ENCODE results near the gene FOXL2NB. TPM values are rescaled to one million over a fixed set of nuclear protein-coding genes. Genes with fewer than 3 reads are reported as not detected.
"Not testable (repeated sequence)": the region's sequence is repeated elsewhere in the genome, so short reads cannot be mapped to it uniquely, and the experiment has no call there.

The FOXL2NB gene
- total RNA-seq, 6 experiments from 2014 or later: not detected

DNA sequence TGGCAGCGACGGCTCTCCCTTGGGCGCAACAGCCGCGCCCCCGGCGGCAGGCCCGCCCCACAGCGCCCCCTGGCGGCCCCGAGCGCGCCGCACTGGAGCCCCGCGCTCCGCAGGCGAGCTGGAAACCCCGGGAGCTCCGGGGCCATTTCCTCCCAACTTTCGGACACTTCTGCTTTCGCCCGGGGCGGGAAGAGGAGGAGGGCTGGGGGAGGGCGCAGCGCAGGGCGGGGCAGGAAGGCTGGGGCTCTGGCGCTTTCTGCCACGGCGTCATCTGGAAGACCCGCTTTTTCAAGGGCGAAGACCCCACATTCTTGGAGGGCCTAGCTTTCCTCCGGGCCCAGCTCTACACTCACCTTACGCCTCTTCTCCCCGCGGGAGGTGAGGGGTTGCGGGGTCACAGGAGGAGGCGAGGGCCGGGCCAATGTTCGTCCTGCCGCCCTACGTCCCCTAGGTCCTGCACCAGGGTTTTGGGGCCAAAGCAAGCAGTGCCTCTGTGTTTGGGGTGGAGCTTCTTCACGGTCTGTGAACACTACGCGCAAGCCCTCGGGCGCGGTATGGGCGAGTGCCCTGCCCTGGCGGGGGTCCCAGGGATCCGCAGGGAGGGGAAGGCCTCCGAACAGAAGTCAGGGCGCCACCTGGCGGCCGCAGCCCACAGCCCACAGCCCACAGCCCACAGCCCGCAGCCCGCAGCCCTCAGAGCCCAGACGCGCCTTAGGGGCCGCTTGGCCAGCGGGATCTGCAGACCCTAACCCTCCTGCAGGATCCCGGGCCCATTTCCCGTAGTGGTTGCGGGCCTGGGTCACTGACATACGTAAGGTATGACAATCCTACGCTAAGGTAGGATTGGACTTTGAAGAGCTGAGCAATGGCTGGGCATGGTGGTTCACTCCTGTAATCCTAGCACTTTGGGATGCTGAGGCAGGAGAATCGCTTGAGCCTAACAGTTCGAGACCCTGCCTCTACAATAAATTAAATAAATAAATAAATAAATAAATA is 31.2 kb upstream of the FOXL2NB start:
- DNase-seq (peak; percentile 96 to 98 (median 97)), ATAC-seq (peak; percentile 91 to 96 (median 93))
- Histone ChIP-seq H3K4me3 (peak overlapping the region; percentile 63 to 93 (median 90)), H3K27me3 (no peaks in the 10 kb centered on the region), H3K36me3 (no peaks in the 10 kb centered on the region), H3K27ac (peak overlapping the region; percentile 91 to 97 (median 96)), H3K9me3 (no peaks in the 10 kb centered on the region), H3K4me1 (peaks cover 0 to 5% (median 0%) of the 10 kb centered on the region in 4 donors)
- intact Hi-C loops (cut with DNase I): loop anchor here (5.0 to 10.0 kb wide), 3 partner anchors 71 to 318 kb away; no protein-coding TSS in a partner anchor
- TF ChIP-seq POLR2A (IDR thresholded peaks at IDR 0.05): peak; percentile 34
- TF ChIP-seq, protein P1, sequence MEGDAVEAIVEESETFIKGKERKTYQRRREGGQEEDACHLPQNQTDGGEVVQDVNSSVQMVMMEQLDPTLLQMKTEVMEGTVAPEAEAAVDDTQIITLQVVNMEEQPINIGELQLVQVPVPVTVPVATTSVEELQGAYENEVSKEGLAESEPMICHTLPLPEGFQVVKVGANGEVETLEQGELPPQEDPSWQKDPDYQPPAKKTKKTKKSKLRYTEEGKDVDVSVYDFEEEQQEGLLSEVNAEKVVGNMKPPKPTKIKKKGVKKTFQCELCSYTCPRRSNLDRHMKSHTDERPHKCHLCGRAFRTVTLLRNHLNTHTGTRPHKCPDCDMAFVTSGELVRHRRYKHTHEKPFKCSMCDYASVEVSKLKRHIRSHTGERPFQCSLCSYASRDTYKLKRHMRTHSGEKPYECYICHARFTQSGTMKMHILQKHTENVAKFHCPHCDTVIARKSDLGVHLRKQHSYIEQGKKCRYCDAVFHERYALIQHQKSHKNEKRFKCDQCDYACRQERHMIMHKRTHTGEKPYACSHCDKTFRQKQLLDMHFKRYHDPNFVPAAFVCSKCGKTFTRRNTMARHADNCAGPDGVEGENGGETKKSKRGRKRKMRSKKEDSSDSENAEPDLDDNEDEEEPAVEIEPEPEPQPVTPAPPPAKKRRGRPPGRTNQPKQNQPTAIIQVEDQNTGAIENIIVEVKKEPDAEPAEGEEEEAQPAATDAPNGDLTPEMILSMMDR (IDR thresholded peaks at IDR 0.05): peak; percentile 86 to 96 (median 92)
- WGBS (ENCODE audit: insufficient coverage, low coverage, low lambda C conversion rate, missing lambda C conversion rate): 6% methylated on average over 13 of the region's 68 CpGs

DNA sequence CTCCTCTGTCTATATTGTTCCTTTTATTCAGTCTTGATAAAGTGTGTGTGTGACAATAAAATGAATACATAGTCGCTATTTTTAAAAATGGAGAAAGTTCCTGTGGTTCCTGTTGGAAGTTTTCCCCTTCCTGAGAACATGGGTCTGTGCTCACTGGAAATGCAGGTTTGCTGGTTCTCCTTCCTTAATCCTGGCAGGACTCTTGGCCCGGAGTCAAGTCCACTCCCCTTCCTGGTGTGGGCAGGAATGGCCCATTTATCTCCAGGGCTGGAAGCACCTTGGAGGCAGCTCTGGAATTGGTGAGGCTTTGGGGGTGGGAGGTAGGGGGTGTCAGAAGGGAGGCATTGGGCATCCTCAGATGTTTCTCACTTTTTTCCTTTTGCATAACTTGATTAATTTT is 30.2 kb upstream of the FOXL2NB start:
- peak in 2 of 3 donors; percentile 60 for DNase-seq
- H3K4me3 ChIP-seq: no peak overlapping the region
- H3K4me1 ChIP-seq: peaks cover 0 to 5% (median 0%) of the 10 kb centered on the region in 4 donors
- TF ChIP-seq, protein P1 (IDR thresholded peaks at IDR 0.05): no peak
- no peak for TF ChIP-seq POLR2A (IDR thresholded peaks at IDR 0.05)
- no peaks in the 10 kb centered on the region for H3K27me3 ChIP-seq
- no peaks in the 10 kb centered on the region for H3K9me3 ChIP-seq
- WGBS (ENCODE audit: insufficient coverage, low coverage, low lambda C conversion rate, missing lambda C conversion rate): 36% methylated on average over 2 of the region's 2 CpGs
- no peak overlapping the region for H3K27ac ChIP-seq
- no peak for ATAC-seq
- no peaks in the 10 kb centered on the region for H3K36me3 ChIP-seq
- intact Hi-C loops (cut with DNase I): loop anchor here (5.0 to 10.0 kb wide), 3 partner anchors 72 to 320 kb away; no protein-coding TSS in a partner anchor

DNA sequence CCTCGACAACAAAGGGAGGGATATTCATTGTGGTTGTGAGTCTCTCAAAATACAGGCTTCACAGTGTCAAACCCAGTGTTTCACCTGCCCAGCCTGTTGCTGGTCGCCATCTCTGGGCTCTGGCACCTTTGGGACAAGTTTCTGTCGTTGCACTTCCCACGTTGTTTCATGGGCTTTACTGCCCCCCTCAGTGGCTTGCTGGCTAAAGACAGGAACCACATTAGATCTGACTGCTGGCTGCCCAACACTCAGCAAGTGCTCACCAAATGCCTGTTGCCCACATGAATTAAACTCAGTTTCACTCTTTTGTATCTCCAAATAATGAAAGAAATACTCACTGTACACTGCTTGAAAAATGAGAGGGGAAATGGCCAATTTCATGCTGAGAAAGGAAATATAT is 27.7 kb upstream of the FOXL2NB start:
- Histone ChIP-seq H3K36me3 (no peaks in the 10 kb centered on the region), H3K4me1 (peaks cover 0 to 5% (median 0%) of the 10 kb centered on the region in 4 donors), H3K9me3 (no peaks in the 10 kb centered on the region), H3K27ac (no peak overlapping the region), H3K27me3 (no peaks in the 10 kb centered on the region), H3K4me3 (no peak overlapping the region)
- ATAC-seq (no peak), DNase-seq (no peak)
- intact Hi-C loops (cut with DNase I): loop anchor here (5.0 to 10.0 kb wide), 3 partner anchors 75 to 322 kb away; no protein-coding TSS in a partner anchor
- WGBS (ENCODE audit: insufficient coverage, low coverage, low lambda C conversion rate, missing lambda C conversion rate): 74% methylated on average over 4 of the region's 4 CpGs
- TF ChIP-seq POLR2A (IDR thresholded peaks at IDR 0.05): no peak
- TF ChIP-seq, protein P1 (IDR thresholded peaks at IDR 0.05): no peak

DNA sequence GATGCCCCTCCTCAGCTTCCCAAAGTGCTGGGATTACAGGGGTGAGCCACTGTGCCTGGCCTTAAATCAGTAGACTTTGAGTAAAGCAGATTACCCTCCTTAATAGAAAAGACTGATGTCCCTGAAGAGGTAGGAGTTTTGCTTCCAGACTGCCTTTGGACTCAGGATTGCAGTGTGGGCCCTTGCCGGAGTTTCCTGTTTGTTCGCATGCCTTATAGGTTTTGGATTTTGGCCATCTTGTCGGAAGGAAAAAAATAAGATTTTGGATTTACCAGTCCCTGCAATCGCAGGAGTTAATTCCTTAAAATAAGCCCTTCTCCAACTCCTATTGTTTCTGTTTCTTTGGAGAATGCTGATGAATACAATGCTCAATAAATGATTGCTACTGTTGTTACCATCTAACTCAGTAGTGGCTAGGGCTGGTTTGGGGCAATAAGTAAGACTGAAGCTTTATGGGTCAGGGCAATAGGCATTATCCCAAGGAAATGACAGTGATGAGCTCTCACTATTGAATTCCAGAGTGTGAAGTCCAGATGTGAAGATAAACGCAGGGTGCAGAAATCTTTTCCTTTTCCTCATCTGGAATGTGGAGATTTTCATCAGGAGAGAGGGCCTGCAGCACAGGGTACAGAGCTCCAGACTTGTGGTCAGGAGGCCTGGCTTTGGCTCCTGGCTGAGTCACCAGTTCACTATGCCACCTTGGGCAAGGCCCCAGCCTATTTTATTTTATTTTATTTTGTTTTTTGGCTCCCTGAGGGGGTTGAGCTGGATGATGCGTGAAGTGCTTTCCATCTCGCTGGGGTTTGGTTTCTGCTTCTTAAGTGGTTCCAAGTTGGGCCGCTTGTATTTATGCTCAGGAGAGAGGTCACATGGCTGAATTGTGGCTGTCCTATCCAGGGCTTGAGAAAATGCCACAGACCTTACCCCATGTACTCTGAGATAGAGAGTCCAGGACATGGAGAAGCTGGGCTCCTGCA is 25.4 kb upstream of the FOXL2NB start:
- 72% methylated on average over 8 of the region's 8 CpGs for WGBS (ENCODE audit: insufficient coverage, low coverage, low lambda C conversion rate, missing lambda C conversion rate)
- TF ChIP-seq, protein P1 (IDR thresholded peaks at IDR 0.05): no peak
- TF ChIP-seq POLR2A (IDR thresholded peaks at IDR 0.05): no peak
- peak in 1 of 4 donors; percentile 53 for ATAC-seq
- H3K27me3 ChIP-seq: no peaks in the 10 kb centered on the region
- H3K4me3 ChIP-seq: no peak overlapping the region
- no peak overlapping the region for H3K27ac ChIP-seq
- no peak for DNase-seq
- no peaks in the 10 kb centered on the region for H3K36me3 ChIP-seq
- intact Hi-C loops (cut with DNase I): loop anchor here in 1 of 2 donors (5.0 to 10.0 kb wide), 2 partner anchors 219 to 507 kb away; no protein-coding TSS in a partner anchor
- H3K9me3 ChIP-seq: no peaks in the 10 kb centered on the region
- no peaks in the 10 kb centered on the region for H3K4me1 ChIP-seq

DNA sequence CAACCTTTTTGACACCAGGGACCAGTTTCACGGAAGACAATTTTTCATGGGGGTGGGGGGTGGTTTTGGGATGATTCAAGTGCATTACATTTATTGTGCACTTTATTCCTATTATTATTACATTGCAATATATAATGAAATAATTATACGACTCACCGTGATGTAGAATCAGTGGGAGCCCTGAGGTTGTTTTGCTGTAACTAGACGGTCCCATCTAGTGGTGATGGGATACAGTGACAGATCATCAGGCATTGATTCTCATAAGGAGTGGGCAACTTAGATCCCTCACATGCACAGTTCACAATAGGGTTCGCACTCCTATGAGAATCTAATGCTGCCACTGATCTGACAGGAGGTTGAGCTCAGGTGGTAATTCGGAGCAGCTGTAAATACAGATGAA is 24.6 kb upstream of the FOXL2NB start:
- intact Hi-C loops (cut with DNase I): loop anchor here in 1 of 2 donors (5.0 to 10.0 kb wide), 2 partner anchors 220 to 508 kb away; no protein-coding TSS in a partner anchor

More for the DNA sequence above, 24.6 kb upstream of the FOXL2NB start:
- H3K36me3 ChIP-seq, H3K9me3 ChIP-seq, H3K27ac ChIP-seq, H3K4me3 ChIP-seq, DNase-seq, ATAC-seq, H3K27me3 ChIP-seq, H3K4me1 ChIP-seq: not testable (repeated sequence)
- 75% methylated on average over 4 of the region's 6 CpGs for WGBS (ENCODE audit: insufficient coverage, low coverage, low lambda C conversion rate, missing lambda C conversion rate)
